Glutamatergic neuron (in vitro differentiated cells): ENCODE measurements around the gene MMP20. TPM values are rescaled to one million over a fixed set of nuclear protein-coding genes. Genes with fewer than 3 reads are reported as not detected.

ENCODE experiments used
- DNase-seq: peaks from one replicate; pipeline ENCODE4 v3.0.0; 2022
- H3K27ac Mint-ChIP-seq: one replicate; pipeline ENCODE4 v1.8.0; 2020; ENCODE audit warnings: mild to moderate bottlenecking, mixed read lengths, inconsistent platforms; ENCODE audit not compliant: unreplicated experiment
- H3K27me3 Mint-ChIP-seq: one replicate; pipeline ENCODE4 v1.8.0; 2020; ENCODE audit warnings: mild to moderate bottlenecking, moderate library complexity, mixed read lengths, inconsistent platforms; ENCODE audit not compliant: unreplicated experiment
- H3K36me3 Mint-ChIP-seq: one replicate; pipeline ENCODE4 v1.8.0; 2020; ENCODE audit warnings: mild to moderate bottlenecking, mixed read lengths, inconsistent platforms; ENCODE audit not compliant: unreplicated experiment
- H3K4me1 Mint-ChIP-seq: one replicate; pipeline ENCODE4 v1.8.0; 2020; ENCODE audit warnings: mild to moderate bottlenecking, low read depth, mixed read lengths, inconsistent platforms; ENCODE audit not compliant: unreplicated experiment
- H3K4me3 Mint-ChIP-seq: one replicate; pipeline ENCODE4 v1.8.0; 2020; ENCODE audit warnings: mild to moderate bottlenecking, mixed read lengths, inconsistent platforms; ENCODE audit not compliant: unreplicated experiment
- H3K9me3 Mint-ChIP-seq: one replicate; pipeline ENCODE4 v1.8.0; 2020; ENCODE audit warnings: mild to moderate bottlenecking, moderate library complexity, mixed read lengths, inconsistent platforms; ENCODE audit not compliant: unreplicated experiment
- CTCF ChIP-seq: fragments of 200-600 bp; sonication (generic); IDR thresholded peaks from one replicate; pipeline ENCODE4 v1.5.0; 2021; ENCODE audit not compliant: partially characterized antibody, unreplicated experiment
- total RNA-seq: library from RNA; stranded (reverse); fragmentation: NEBNext Ultra II Directional; extraction: Animal tissue kit (Norgen Biotek cat#: 25700); gene quantifications from one replicate; pipeline ENCODE4 v1.2.1, GENCODE V29; 2021; ENCODE audit not compliant: unreplicated experiment

MMP20 gene
- total RNA-seq, 1 donor from 2014 or later, result not detected

- Mint-ChIP-seq H3K9me3 (no peaks in the 10 kb centered on the region), H3K27me3 (peaks cover 2% of the 10 kb centered on the region), H3K4me1 (no peaks in the 10 kb centered on the region), H3K36me3 (no peaks in the 10 kb centered on the region), H3K4me3 (no peak overlapping the region), H3K27ac (no peak overlapping the region)
- no peak for DNase-seq
- TF ChIP-seq CTCF, result no peak
Observed at GRCh38 chr11:102626676-102627075, 1.5 kb upstream of the MMP20 start.

GRCh38 chr11:102623998-102624397, 1.1 kb downstream of the MMP20 start:
- no peaks in the 10 kb centered on the region for H3K4me1 Mint-ChIP-seq
- no peak overlapping the region for H3K4me3 Mint-ChIP-seq
- H3K27me3 Mint-ChIP-seq, result peaks cover 2% of the 10 kb centered on the region
- DNase-seq, result no peak
- no peaks in the 10 kb centered on the region for H3K9me3 Mint-ChIP-seq
- no peak for TF ChIP-seq CTCF
- no peak overlapping the region for H3K27ac Mint-ChIP-seq
- no peaks in the 10 kb centered on the region for H3K36me3 Mint-ChIP-seq

- H3K4me3 Mint-ChIP-seq, result no peak overlapping the region
- no peak overlapping the region for H3K27ac Mint-ChIP-seq
- H3K36me3 Mint-ChIP-seq, result no peaks in the 10 kb centered on the region
- no peak for TF ChIP-seq CTCF
- DNase-seq, result no peak
- no peaks in the 10 kb centered on the region for H3K9me3 Mint-ChIP-seq
- peaks cover 2% of the 10 kb centered on the region for H3K27me3 Mint-ChIP-seq
- no peaks in the 10 kb centered on the region for H3K4me1 Mint-ChIP-seq
Observed at GRCh38 chr11:102623128-102623527, 2.0 kb downstream of the MMP20 start.

GRCh38 chr11:102622258-102622657, 2.9 kb downstream of the MMP20 start:
- no peak for TF ChIP-seq CTCF
- no peak overlapping the region for H3K27ac Mint-ChIP-seq
- H3K4me1 Mint-ChIP-seq, result no peaks in the 10 kb centered on the region
- H3K27me3 Mint-ChIP-seq, result peaks cover 2% of the 10 kb centered on the region
- no peak overlapping the region for H3K4me3 Mint-ChIP-seq
- H3K9me3 Mint-ChIP-seq, result no peaks in the 10 kb centered on the region
- H3K36me3 Mint-ChIP-seq, result no peaks in the 10 kb centered on the region
- DNase-seq, result no peak

- no peaks in the 10 kb centered on the region for H3K36me3 Mint-ChIP-seq
- no peaks in the 10 kb centered on the region for H3K9me3 Mint-ChIP-seq
- no peaks in the 10 kb centered on the region for H3K4me1 Mint-ChIP-seq
- H3K27me3 Mint-ChIP-seq, result peaks cover 2% of the 10 kb centered on the region
- H3K4me3 Mint-ChIP-seq, result no peak overlapping the region
- TF ChIP-seq CTCF, result no peak
- no peak overlapping the region for H3K27ac Mint-ChIP-seq
- DNase-seq, result no peak
Observed at GRCh38 chr11:102620818-102621561, 4.1 kb downstream of the MMP20 start.
